AG10803 (cell line): Measurements from ENCODE around the gene CNTN4.

ENCODE experiments used
- DNase-seq: peaks from one replicate; pipeline ENCODE4 v3.0.0; 2010; ENCODE audit warnings: low read depth
- H3K4me3 ChIP-seq: 2 replicates; pipeline ENCODE4 v1.5.1; 2011; ENCODE audit warnings: mild to moderate bottlenecking, low read length, control low read depth
- CTCF ChIP-seq: conservative IDR thresholded peaks from 2 replicates; pipeline ENCODE4 v1.5.1; 2011; ENCODE audit warnings: mild to moderate bottlenecking, low read length, control low read depth, inconsistent platforms

The CNTN4 gene

GRCh38 chr3:2504912-2505311, 406.2 kb downstream of the CNTN4 start:
- no peak for DNase-seq
- no peak for TF ChIP-seq CTCF
- no peak overlapping the region for H3K4me3 ChIP-seq

- TF ChIP-seq CTCF: no peak
- H3K4me3 ChIP-seq: no peak overlapping the region
- no peak for DNase-seq
Observed at GRCh38 chr3:2506776-2507175, 408.1 kb downstream of the CNTN4 start.

- no peak overlapping the region for H3K4me3 ChIP-seq
- TF ChIP-seq CTCF: no peak
- DNase-seq: no peak
Observed at GRCh38 chr3:2510591-2511145, 412.0 kb downstream of the CNTN4 start.

- H3K4me3 ChIP-seq: no peak overlapping the region
- DNase-seq: no peak
- no peak for TF ChIP-seq CTCF
Observed at GRCh38 chr3:2511356-2511755, 412.7 kb downstream of the CNTN4 start.

GRCh38 chr3:2512881-2513280, 414.2 kb downstream of the CNTN4 start:
- no peak for TF ChIP-seq CTCF
- DNase-seq: no peak
- no peak overlapping the region for H3K4me3 ChIP-seq

- TF ChIP-seq CTCF: no peak
Observed at GRCh38 chr3:2513986-2514385, 415.3 kb downstream of the CNTN4 start.

GRCh38 chr3:2516762-2517441, 418.2 kb downstream of the CNTN4 start:
- TF ChIP-seq CTCF: no peak
- no peak overlapping the region for H3K4me3 ChIP-seq
- DNase-seq: no peak

More at GRCh38 chr3:2513986-2514385, 415.3 kb downstream of the CNTN4 start:
- H3K4me3 ChIP-seq: no peak overlapping the region
- DNase-seq: no peak
